HepG2 (cell line): Measurements from ENCODE around the gene SMKR1. TPM values are rescaled to one million over a fixed set of nuclear protein-coding genes. Genes with fewer than 3 reads are reported as not detected.
"Not testable (repeated sequence)": the region's sequence is repeated elsewhere in the genome, so short reads cannot be mapped to it uniquely, and the experiment has no call there.

ENCODE experiments used
- ATAC-seq: fragments of 200-7000 bp; cut with Tn5 transposase; 3 replicates; pipeline ENCODE4 v1.9.1; 2020; ENCODE audit warnings: mild to moderate bottlenecking, moderate library complexity
- BruUV-seq: library from RNA; stranded (reverse); fragments of 400-500 nt; replicated peaks from 2 replicates; lab custom pipeline; 2021; lab: Mats Ljungman, UMichigan
- CTCF ChIA-PET: fragments of 300-600 bp; formaldehyde crosslinking; extraction: SDS; loops from one replicate; lab custom pipeline; 2021; ENCODE audit warnings: low total read pairs, inconsistent platforms, low intra/inter-chr PET ratio; lab: Yijun Ruan, JAX
- POLR2A ChIA-PET: fragments of 350-600 bp; sonication (Branson Sonifier 250); formaldehyde crosslinking; loops from one replicate; lab custom pipeline; 2020; ENCODE audit warnings: antibody characterized with exemption, inconsistent platforms; lab: Yijun Ruan, JAX
- DNase-seq: peaks from one replicate; pipeline ENCODE4 v3.0.0-alpha.2; 2015; ENCODE audit warnings: low spot score
- FAIRE-seq: peaks from 3 replicates; lab custom pipeline; 2011; peaks lifted over from hg19 to GRCh38; lab: Jason Lieb, UNC
- H2AFZ ChIP-seq: one replicate; pipeline ENCODE4 v1.6.1; 2011; ENCODE audit warnings: low read length, inconsistent platforms
- H3K27ac ChIP-seq: fragments of 300-600 bp; 3 replicates; pipeline ENCODE4 v1.8.0; 2011; ENCODE audit warnings: mixed run types, mild to moderate bottlenecking, mixed read lengths, low read length, inconsistent platforms; ENCODE audit not compliant: insufficient read depth; ENCODE audit errors: extremely low read length
- H3K27me3 ChIP-seq, 2 experiments: fragments of 200-600 bp in 1 of 2; 2 replicates in 1 of 2; 3 replicates in 1 of 2; pipeline versions ENCODE4 v1.6.0 to v1.8.0; 2011; ENCODE audit warnings: low read length in 2 of 2, mild to moderate bottlenecking in 2 of 2, moderate library complexity in 2 of 2, inconsistent platforms in 1 of 2; ENCODE audit not compliant: insufficient read depth in 2 of 2, control insufficient read depth in 1 of 2
- H3K36me3 ChIP-seq, 2 experiments: fragments of 200-600 bp in 1 of 2; replicated peaks in 1 of 2; 2 replicates in 1 of 2; 3 replicates in 1 of 2; pipeline versions ENCODE4 v1.5.1 to v1.8.0; 2011; ENCODE audit warnings: low read length in 2 of 2, inconsistent platforms in 1 of 2; ENCODE audit not compliant: insufficient read depth in 2 of 2, control insufficient read depth in 1 of 2
- H3K4me1 ChIP-seq: 2 replicates; pipeline ENCODE4 v1.5.1; 2012; ENCODE audit warnings: low read length, inconsistent platforms; ENCODE audit not compliant: insufficient read depth
- H3K4me2 ChIP-seq: 2 replicates; pipeline ENCODE4 v1.6.0; 2011; ENCODE audit warnings: low read depth, low read length, inconsistent platforms
- H3K4me3 ChIP-seq, 3 experiments: fragments of 200-600 bp in 1 of 3; sonication (generic), shearing (Covaris generic) in 1 of 3; replicated peaks in 1 of 3; 2 replicates each; pipeline ENCODE4 v1.5.1; 2011 to 2016; ENCODE audit warnings: low read length in 3 of 3, inconsistent platforms in 2 of 3, low read depth in 2 of 3, mild to moderate bottlenecking in 2 of 3, control low read depth in 1 of 3, mixed read lengths in 1 of 3; ENCODE audit not compliant: insufficient read depth in 1 of 3
- H3K79me2 ChIP-seq: one replicate; pipeline ENCODE4 v1.6.1; 2011; ENCODE audit warnings: low read length, inconsistent platforms; ENCODE audit not compliant: insufficient read depth
- H3K9ac ChIP-seq: 2 replicates; pipeline ENCODE4 v1.6.0; 2011; ENCODE audit warnings: mild to moderate bottlenecking, low read depth, low read length, inconsistent platforms; ENCODE audit not compliant: insufficient read depth
- H3K9me3 ChIP-seq: 2 replicates; pipeline ENCODE4 v1.5.1; 2012; ENCODE audit warnings: mild to moderate bottlenecking, low read length
- H4K20me1 ChIP-seq: 2 replicates; pipeline ENCODE4 v1.6.0; 2011; ENCODE audit warnings: inconsistent platforms, mild to moderate bottlenecking, low read length, moderate library complexity; ENCODE audit not compliant: insufficient read depth
- ATF5 ChIP-seq: sonication (generic); formaldehyde crosslinking; IDR thresholded peaks from 2 replicates; pipeline ENCODE4 v1.4.0; 2020; ENCODE audit warnings: mild to moderate bottlenecking, low read depth, missing genetic modification reagents
- TFDP1 ChIP-seq: IDR thresholded peaks from 2 replicates; pipeline ENCODE4 v1.6.1; 2016; ENCODE audit warnings: missing compliant biosample characterization, missing genetic modification reagents, borderline replicate concordance
- THAP8 ChIP-seq: sonication (generic); formaldehyde crosslinking; IDR thresholded peaks from 2 replicates; pipeline ENCODE4 v1.5.1; 2020; ENCODE audit warnings: missing genetic modification reagents, mild to moderate bottlenecking, borderline replicate concordance
- ZFP62 ChIP-seq: sonication (generic); formaldehyde crosslinking; IDR thresholded peaks from 2 replicates; pipeline ENCODE4 v1.4.0; 2020; ENCODE audit warnings: missing genetic modification reagents
- ZNF407 ChIP-seq: sonication (generic); formaldehyde crosslinking; IDR thresholded peaks from one replicate; pipeline ENCODE4 v1.5.1; 2020; ENCODE audit warnings: mild to moderate bottlenecking, missing genetic modification reagents; ENCODE audit errors: not compliant biosample characterization
- WGBS: methylation state at CpG from one replicate; pipeline ENCODE4 v1.1.6; 2017; ENCODE audit warnings: low lambda C conversion rate; 5-methylcytosine and 5-hydroxymethylcytosine counted together
- in situ Hi-C: cut with HindIII; loops from 2 replicates; pipeline ENCODE4 v1.10.0; 2017; ENCODE audit warnings: low pct_unique_long_range_greater_than_20kb; ENCODE audit not compliant: extremely low pct_ligation_motif_present
- intact Hi-C: fragments of 100-400 bp; cut with micrococcal nuclease; formaldehyde crosslinking; loops from one replicate; pipeline ENCODE4 v1.10.0; 2022; ENCODE audit not compliant: unreplicated experiment
- polyA plus RNA-seq, 8 experiments: library from polyadenylated mRNA; depleted of rRNA in 3 of 8; stranded (reverse) in 7 of 8; unstranded in 1 of 8; fragments of >200 nt; fragmentation: Illumina TruSeq in 4 of 8; extraction: Trizol in 4 of 8; gene quantifications; 2 replicates each; pipeline versions ENCODE4 v1.2.1 to v1.2.3, GENCODE V29; 2011 to 2016; ENCODE audit warnings: low read depth in 4 of 8, missing spikeins in 1 of 8, mixed read lengths in 1 of 8; ENCODE audit not compliant: insufficient read depth in 1 of 8
- total RNA-seq, 5 experiments: library from RNA; depleted of rRNA; stranded (reverse); fragments of >200 nt; fragmentation: Illumina TruSeq; extraction: Trizol; gene quantifications; 2 replicates each; pipeline ENCODE4 v1.2.3, GENCODE V29; 2016; ENCODE audit warnings: low read depth in 1 of 5
- TF ChIP-seq, protein P1 (sequence below): sonication (generic); formaldehyde crosslinking; IDR thresholded peaks from 2 replicates; pipeline ENCODE4 v1.4.0; 2020; ENCODE audit warnings: missing genetic modification reagents, borderline replicate concordance

The SMKR1 gene
- total and polyA plus RNA-seq, 2 of the 13 experiments (the other 11 are each of a cell fraction or from before 2014, with no cell fraction given) = 0.07 TPM; not detected in 1

GRCh38 chr7:129471402-129471827 lies 30.9 kb upstream of the SMKR1 start (continued):
- TF ChIP-seq ZNF407 (CRISPR knock-in tag) (no peak), THAP8 (CRISPR knock-in tag) (no peak), ZFP62 (no peak), TFDP1 (CRISPR knock-in tag) (no peak), ATF5 (CRISPR knock-in tag) (no peak)
- TF ChIP-seq, protein P1, sequence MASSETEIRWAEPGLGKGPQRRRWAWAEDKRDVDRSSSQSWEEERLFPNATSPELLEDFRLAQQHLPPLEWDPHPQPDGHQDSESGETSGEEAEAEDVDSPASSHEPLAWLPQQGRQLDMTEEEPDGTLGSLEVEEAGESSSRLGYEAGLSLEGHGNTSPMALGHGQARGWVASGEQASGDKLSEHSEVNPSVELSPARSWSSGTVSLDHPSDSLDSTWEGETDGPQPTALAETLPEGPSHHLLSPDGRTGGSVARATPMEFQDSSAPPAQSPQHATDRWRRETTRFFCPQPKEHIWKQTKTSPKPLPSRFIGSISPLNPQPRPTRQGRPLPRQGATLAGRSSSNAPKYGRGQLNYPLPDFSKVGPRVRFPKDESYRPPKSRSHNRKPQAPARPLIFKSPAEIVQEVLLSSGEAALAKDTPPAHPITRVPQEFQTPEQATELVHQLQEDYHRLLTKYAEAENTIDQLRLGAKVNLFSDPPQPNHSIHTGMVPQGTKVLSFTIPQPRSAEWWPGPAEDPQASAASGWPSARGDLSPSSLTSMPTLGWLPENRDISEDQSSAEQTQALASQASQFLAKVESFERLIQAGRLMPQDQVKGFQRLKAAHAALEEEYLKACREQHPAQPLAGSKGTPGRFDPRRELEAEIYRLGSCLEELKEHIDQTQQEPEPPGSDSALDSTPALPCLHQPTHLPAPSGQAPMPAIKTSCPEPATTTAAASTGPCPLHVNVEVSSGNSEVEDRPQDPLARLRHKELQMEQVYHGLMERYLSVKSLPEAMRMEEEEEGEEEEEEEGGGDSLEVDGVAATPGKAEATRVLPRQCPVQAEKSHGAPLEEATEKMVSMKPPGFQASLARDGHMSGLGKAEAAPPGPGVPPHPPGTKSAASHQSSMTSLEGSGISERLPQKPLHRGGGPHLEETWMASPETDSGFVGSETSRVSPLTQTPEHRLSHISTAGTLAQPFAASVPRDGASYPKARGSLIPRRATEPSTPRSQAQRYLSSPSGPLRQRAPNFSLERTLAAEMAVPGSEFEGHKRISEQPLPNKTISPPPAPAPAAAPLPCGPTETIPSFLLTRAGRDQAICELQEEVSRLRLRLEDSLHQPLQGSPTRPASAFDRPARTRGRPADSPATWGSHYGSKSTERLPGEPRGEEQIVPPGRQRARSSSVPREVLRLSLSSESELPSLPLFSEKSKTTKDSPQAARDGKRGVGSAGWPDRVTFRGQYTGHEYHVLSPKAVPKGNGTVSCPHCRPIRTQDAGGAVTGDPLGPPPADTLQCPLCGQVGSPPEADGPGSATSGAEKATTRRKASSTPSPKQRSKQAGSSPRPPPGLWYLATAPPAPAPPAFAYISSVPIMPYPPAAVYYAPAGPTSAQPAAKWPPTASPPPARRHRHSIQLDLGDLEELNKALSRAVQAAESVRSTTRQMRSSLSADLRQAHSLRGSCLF (CRISPR knock-in tag) = no peak
- TF ChIP-seq, all 625 proteins: peak for 0

- H3K4me2 ChIP-seq, H3K27me3 ChIP-seq, H3K4me1 ChIP-seq, intact Hi-C loops, FAIRE-seq, H3K36me3 ChIP-seq, H3K4me3 ChIP-seq, H2AFZ ChIP-seq, DNase-seq, in situ Hi-C loops, H3K9me3 ChIP-seq, CTCF ChIA-PET, H4K20me1 ChIP-seq, BruUV-seq, H3K79me2 ChIP-seq, POLR2A ChIA-PET, H3K9ac ChIP-seq, ATAC-seq, H3K27ac ChIP-seq: not testable (repeated sequence)
- WGBS = 97% methylated on average over 8 of the region's 27 CpGs
Measured at GRCh38 chr7:129475931-129476330, 26.4 kb upstream of the SMKR1 start.
